NCI-H524 treated with DMSO at 0.1 percent for 48 hours (cell line): Measurements from ENCODE around the gene SCO2.

Experiments used
- DNase-seq: peaks from one replicate; lab custom pipeline; 2025; lab: John Stamatoyannopoulos, UW

SCO2 gene

DNA sequence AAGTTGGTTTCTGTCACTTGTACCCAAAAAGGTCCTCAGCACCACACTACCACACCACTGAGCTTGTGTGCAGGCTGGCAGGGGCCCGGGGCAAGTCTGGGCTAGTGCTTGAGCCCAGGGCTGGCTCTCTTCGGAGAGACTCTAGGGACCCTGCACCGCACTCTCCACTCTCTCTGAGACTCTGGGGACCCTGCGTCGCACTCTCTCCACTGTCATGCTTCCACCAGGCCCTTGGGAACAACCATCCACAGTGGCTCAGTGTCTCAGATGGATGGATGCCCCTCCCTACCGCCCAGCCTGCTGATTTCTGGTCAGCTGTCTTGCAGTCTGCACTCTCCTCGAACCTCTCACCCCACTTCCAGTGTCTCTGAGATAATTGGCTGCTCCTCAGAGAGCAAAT is 48.5 kb downstream of the SCO2 start:
- DNase-seq, result no peak

GRCh38 chr22:50475652-50476002 is 49.8 kb downstream of the SCO2 start:
- DNase-seq, result no peak

DNA sequence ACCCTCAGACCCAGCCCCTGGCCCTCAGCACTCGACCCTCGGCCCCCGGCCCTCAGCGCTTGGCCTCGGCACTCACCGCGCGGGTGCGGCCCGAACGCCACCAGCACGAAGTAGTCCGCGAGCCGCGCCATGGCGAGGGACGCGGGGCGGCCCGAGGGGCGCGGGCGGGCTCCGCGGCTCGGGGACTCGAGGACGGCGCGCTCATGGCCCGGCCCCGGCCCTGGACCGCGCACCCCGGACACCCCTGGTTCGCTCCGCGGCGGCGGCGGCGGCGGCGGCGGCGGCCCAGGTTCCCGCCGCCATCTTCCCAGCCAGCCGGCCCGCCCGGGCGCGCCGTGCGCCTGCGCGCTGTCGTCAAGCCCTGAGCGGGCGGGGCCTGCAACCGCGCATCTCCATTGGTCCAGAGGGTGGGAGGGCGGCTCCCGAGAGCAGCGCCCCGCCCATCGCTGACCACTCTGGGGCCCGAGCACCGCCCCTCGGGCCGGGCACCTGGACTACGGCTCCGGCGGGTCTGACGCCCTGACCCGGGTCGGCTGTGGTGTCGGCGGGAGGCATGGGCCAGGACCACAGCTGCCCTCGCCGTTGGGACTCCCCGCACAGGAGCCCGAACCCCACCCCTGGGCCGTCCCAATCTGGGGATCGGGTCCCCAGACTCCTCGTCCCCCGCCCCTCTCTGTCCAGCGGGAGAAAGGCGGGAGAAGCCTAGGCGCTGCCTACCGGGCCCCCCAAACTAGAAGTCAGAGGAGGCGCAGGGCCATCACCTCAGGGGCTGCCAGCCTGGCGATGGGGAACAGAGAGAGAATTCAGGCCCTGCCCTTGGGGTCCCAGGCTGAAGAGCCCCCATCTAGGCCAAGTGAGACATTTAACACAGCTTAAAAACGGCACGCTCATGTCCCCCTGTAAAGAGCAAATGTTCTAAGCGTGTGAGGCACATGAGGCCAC is 50.4 kb downstream of the SCO2 start, which contains the start of gene SBF1:
TSS of gene SBF1 (minus strand) at position 326 of the 942 bp plus-strand sequence. CDS start at position 131, 195 bp downstream.
- DNase-seq, result peak; percentile 16

GRCh38 chr22:50473855-50474671 is 51.3 kb downstream of the SCO2 start:
- DNase-seq, result no peak
